ENCODE measurements around the gene GPRIN2. TPM values are rescaled to one million over a fixed set of nuclear protein-coding genes. Genes with fewer than 3 reads are reported as not detected.

GPRIN2 gene
- polyA plus RNA-seq, 1 donor from 2014 or later = 7.1 TPM

DNA sequence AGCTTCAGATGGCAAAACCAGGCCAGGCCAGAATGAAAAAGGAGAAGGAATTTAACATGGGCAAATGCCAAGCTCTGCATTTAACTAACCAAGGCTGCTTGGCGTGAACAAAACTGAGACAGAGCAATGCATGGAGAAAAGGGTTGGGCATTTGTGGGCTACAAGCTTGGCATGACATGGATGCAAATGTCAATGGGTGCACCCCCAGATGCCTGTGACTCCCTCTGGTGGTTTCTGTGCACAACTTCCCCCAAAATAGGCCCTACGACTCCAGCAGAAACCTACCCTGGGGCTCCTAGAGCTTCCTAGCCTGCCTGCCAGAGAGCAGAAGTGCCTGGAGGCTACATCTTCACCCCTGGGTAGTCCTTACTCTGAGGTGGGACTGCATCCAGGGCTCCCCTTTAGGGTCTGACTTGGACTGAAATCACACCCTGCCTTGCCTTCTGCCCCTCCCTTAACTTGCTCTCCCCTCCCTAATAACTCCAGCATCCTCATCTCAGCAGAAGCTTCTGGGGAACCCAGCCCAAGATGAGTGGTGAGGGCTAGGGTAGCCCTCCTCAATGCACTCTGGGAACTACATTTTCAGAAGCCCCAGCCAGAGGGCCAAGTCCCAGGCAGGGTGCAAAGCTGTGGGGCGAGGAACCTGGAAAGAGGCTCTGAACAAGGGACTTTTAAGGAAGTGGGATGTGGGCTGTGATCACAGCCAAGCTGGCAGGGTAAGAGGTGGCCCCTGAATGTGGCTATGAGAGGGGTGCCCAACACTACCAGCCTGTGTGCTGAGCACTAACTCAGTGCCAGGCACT, 11.3 kb downstream of the GPRIN2 start:
- H3K9me3 ChIP-seq (ENCODE audit: low read length) = no peaks in the 10 kb centered on the region
- H3K79me2 ChIP-seq (replicated peaks; ENCODE audit: insufficient read depth, low read length) = no peaks in the 10 kb centered on the region
- no peak overlapping the region for H3K4me2 ChIP-seq (ENCODE audit: low read length)
- no peak overlapping the region for H2AFZ ChIP-seq (ENCODE audit: low read depth, low read length)
- H3K9ac ChIP-seq (ENCODE audit: low read length) = no peak overlapping the region
- H3K27me3 ChIP-seq (ENCODE audit: insufficient read depth, low read depth, low read length) = no peaks in the 10 kb centered on the region
- H3K4me3 ChIP-seq (ENCODE audit: low read length) = no peak overlapping the region
- H3K27ac ChIP-seq (ENCODE audit: low read length) = no peak overlapping the region
- no peaks in the 10 kb centered on the region for H3F3A ChIP-seq (ENCODE audit: insufficient read depth, low read length, poor library complexity, severe bottlenecking)
- no peaks in the 10 kb centered on the region for H3K36me3 ChIP-seq (ENCODE audit: insufficient read depth, low read length)
- no peaks in the 10 kb centered on the region for H4K20me1 ChIP-seq (ENCODE audit: insufficient read depth)
- no peaks in the 10 kb centered on the region for H3K9me2 ChIP-seq (ENCODE audit: insufficient read depth, low read length)
- no peak for TF ChIP-seq EP300 (conservative IDR thresholded peaks at IDR 0.05; ENCODE audit: poor library complexity, severe bottlenecking)
- no peak for TF ChIP-seq CTCF (IDR thresholded peaks at IDR 0.05; ENCODE audit: poor library complexity, severe bottlenecking)
- no peak for TF ChIP-seq SMC3 (conservative IDR thresholded peaks at IDR 0.05; ENCODE audit: poor library complexity)
- TF ChIP-seq POLR2AphosphoS5 (IDR thresholded peaks at IDR 0.05) = no peak
- TF ChIP-seq, protein P1, sequence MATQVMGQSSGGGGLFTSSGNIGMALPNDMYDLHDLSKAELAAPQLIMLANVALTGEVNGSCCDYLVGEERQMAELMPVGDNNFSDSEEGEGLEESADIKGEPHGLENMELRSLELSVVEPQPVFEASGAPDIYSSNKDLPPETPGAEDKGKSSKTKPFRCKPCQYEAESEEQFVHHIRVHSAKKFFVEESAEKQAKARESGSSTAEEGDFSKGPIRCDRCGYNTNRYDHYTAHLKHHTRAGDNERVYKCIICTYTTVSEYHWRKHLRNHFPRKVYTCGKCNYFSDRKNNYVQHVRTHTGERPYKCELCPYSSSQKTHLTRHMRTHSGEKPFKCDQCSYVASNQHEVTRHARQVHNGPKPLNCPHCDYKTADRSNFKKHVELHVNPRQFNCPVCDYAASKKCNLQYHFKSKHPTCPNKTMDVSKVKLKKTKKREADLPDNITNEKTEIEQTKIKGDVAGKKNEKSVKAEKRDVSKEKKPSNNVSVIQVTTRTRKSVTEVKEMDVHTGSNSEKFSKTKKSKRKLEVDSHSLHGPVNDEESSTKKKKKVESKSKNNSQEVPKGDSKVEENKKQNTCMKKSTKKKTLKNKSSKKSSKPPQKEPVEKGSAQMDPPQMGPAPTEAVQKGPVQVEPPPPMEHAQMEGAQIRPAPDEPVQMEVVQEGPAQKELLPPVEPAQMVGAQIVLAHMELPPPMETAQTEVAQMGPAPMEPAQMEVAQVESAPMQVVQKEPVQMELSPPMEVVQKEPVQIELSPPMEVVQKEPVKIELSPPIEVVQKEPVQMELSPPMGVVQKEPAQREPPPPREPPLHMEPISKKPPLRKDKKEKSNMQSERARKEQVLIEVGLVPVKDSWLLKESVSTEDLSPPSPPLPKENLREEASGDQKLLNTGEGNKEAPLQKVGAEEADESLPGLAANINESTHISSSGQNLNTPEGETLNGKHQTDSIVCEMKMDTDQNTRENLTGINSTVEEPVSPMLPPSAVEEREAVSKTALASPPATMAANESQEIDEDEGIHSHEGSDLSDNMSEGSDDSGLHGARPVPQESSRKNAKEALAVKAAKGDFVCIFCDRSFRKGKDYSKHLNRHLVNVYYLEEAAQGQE (IDR thresholded peaks at IDR 0.05; ENCODE audit: borderline replicate concordance) = no peak

DNA sequence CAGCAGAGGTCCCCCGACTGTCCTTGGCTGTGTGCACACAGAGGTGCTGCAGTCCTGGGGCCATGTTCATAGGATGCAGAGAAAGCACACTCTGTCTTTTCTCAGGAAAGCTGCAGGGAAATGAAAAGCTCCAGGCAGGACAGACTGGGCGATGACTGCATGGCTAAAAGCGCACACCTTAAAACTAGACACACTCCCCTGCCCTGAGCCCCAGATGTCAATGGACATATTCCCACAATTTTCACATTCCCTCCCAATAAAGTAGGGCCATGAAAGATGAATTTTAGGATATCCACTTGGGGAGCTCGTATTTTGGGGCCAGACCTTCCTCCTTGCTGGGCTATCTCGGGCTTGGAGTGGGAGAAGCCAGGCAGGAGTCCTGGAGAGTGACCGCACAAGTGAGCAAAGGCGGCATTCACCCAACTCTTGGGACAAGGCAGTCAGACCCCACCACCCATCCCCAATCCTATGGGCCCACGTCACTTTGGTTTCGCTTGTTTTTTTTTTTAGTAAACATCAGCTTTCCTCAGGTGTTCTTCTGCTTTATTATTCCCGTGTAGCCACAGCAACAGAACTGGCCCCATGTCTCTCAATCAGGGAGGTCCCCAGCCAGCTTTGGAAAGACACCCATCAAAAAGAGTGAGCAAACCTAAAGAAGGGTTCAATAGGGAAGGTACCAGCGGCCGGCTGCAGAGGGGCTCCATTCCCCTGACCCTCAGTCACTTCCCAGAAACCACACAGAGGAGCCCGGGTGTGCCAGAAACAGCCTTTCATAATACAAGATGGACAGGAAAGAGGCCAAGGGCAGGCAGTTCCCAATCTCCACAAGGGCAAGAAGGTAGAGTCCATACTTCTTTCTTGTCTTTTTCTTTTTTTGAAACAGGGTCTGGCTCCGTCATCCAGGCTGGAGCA, 12.7 kb downstream of the GPRIN2 start:
- no peak overlapping the region for H3K4me2 ChIP-seq (ENCODE audit: low read length)
- no peaks in the 10 kb centered on the region for H4K20me1 ChIP-seq (ENCODE audit: insufficient read depth)
- no peaks in the 10 kb centered on the region for H3K9me2 ChIP-seq (ENCODE audit: insufficient read depth, low read length)
- H3K4me3 ChIP-seq (ENCODE audit: low read length) = no peak overlapping the region
- no peaks in the 10 kb centered on the region for H3K79me2 ChIP-seq (replicated peaks; ENCODE audit: insufficient read depth, low read length)
- H3K9me3 ChIP-seq (ENCODE audit: low read length) = no peaks in the 10 kb centered on the region
- H3K27ac ChIP-seq (ENCODE audit: low read length) = no peak overlapping the region
- no peaks in the 10 kb centered on the region for H3K36me3 ChIP-seq (ENCODE audit: insufficient read depth, low read length)
- H2AFZ ChIP-seq (ENCODE audit: low read depth, low read length) = no peak overlapping the region
- H3F3A ChIP-seq (ENCODE audit: insufficient read depth, low read length, poor library complexity, severe bottlenecking) = no peaks in the 10 kb centered on the region
- H3K27me3 ChIP-seq (ENCODE audit: insufficient read depth, low read depth, low read length) = no peaks in the 10 kb centered on the region
- no peak overlapping the region for H3K9ac ChIP-seq (ENCODE audit: low read length)
- TF ChIP-seq EP300 (conservative IDR thresholded peaks at IDR 0.05; ENCODE audit: poor library complexity, severe bottlenecking) = no peak
- TF ChIP-seq, protein P1 (IDR thresholded peaks at IDR 0.05; ENCODE audit: borderline replicate concordance) = no peak
- TF ChIP-seq MXI1 (conservative IDR thresholded peaks at IDR 0.05; ENCODE audit: poor library complexity, severe bottlenecking) = no peak
- TF ChIP-seq EZH2 (IDR thresholded peaks at IDR 0.05; ENCODE audit: borderline replicate concordance, insufficient read depth, low read length, poor library complexity, severe bottlenecking) = no peak
- TF ChIP-seq RAD21 (conservative IDR thresholded peaks at IDR 0.05) = no peak
- no peak for TF ChIP-seq SMC3 (conservative IDR thresholded peaks at IDR 0.05; ENCODE audit: poor library complexity)
- no peak for TF ChIP-seq TAF1 (IDR thresholded peaks at IDR 0.05; ENCODE audit: low read depth)
- TF ChIP-seq POLR2AphosphoS5 (IDR thresholded peaks at IDR 0.05) = no peak
- no peak for TF ChIP-seq CTCF (IDR thresholded peaks at IDR 0.05; ENCODE audit: poor library complexity, severe bottlenecking)

All from neural cell (in vitro differentiated cells).